ENCODE results near the gene BTF3. TPM values are rescaled to one million over a fixed set of nuclear protein-coding genes. Genes with fewer than 3 reads are reported as not detected.

Gene BTF3
- total and polyA plus RNA-seq, 2 experiments from 2014 or later = 506 to 1,148 TPM

DNA sequence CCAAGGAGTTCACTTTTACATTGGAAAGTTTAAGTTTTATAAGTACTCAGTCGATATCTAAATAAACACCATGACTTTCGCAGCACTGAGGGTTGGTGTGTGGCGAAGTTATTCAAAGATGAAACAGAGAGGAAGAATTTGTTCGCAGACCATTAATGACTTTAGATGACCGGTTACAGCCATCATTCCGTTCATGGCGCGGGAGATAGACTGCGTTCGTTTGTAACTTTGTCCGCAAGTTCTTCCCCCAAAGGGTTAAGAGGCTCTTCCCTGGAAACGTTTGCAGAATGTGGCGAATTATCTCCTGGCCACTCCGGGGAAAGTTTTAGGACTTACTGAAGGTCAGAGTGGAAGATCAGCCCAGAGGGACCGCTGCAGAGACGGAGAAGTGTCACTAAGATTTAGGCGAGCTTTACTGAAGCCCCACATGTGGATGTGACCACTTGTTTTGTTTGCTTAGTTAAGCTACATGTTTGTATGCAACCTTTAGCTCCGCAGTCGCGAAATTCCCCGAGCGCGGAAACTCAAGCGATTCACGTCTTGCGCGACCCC lies 47.5 kb upstream of the BTF3 start:
- Histone ChIP-seq H3K36me3 (ENCODE audit: insufficient read depth) (no peaks in the 10 kb centered on the region), H4K20me1 (replicated peaks; ENCODE audit: insufficient read depth) (peaks cover 7% of the 10 kb centered on the region; the same call in 1 of the 2 replicates), H3K27me3 (ENCODE audit: insufficient read depth) (peaks cover 77% of the 10 kb centered on the region), H3F3A (replicated peaks; ENCODE audit: low read depth) (peaks cover 10% of the 10 kb centered on the region; the same call in 1 of the 2 replicates), H3K4me2 (peak overlapping the region; percentile 78), H3K79me2 (replicated peaks; ENCODE audit: insufficient read depth) (no peaks in the 10 kb centered on the region), H3K27ac (ENCODE audit: low read depth) (no peak overlapping the region), H2AFZ (no peak overlapping the region), H3K4me3 (peak overlapping the region; percentile 51), H3K9me2 (ENCODE audit: insufficient read depth) (no peaks in the 10 kb centered on the region), H3K4me1 (ENCODE audit: insufficient read depth) (peaks cover 33% of the 10 kb centered on the region)
- H3K4me1 Mint-ChIP-seq = peaks cover 28% of the 10 kb centered on the region
- TF ChIP-seq ZNF114 (CRISPR knock-in tag; IDR thresholded peaks at IDR 0.05) (no peak), NANOG (IDR thresholded peaks at IDR 0.05; ENCODE audit: borderline replicate concordance) (0 out of 2 replicates have a peak, but pooled peaks have one; percentile 21), EZH2phosphoT487 (IDR thresholded peaks at IDR 0.05; ENCODE audit: unreplicated experiment) (peak; percentile 29), STAT1 (IDR thresholded peaks at IDR 0.05; ENCODE audit: unreplicated experiment) (no peak), POLR2AphosphoS5 (IDR thresholded peaks at IDR 0.05; ENCODE audit: low read depth) (no peak), CREB1 (CRISPR knock-in tag; IDR thresholded peaks at IDR 0.05; ENCODE audit: low read depth) (no peak), JUNB (IDR thresholded peaks at IDR 0.05; ENCODE audit: unreplicated experiment) (no peak), EZH2 (IDR thresholded peaks at IDR 0.05; ENCODE audit: low read depth, unreplicated experiment) (peak; percentile 98), ZNF331 (CRISPR knock-in tag; IDR thresholded peaks at IDR 0.05; ENCODE audit: low read depth) (no peak)
- TF ChIP-seq, protein P1, sequence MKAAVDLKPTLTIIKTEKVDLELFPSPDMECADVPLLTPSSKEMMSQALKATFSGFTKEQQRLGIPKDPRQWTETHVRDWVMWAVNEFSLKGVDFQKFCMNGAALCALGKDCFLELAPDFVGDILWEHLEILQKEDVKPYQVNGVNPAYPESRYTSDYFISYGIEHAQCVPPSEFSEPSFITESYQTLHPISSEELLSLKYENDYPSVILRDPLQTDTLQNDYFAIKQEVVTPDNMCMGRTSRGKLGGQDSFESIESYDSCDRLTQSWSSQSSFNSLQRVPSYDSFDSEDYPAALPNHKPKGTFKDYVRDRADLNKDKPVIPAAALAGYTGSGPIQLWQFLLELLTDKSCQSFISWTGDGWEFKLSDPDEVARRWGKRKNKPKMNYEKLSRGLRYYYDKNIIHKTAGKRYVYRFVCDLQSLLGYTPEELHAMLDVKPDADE (IDR thresholded peaks at IDR 0.05) = no peak
- TF ChIP-seq, protein P2, sequence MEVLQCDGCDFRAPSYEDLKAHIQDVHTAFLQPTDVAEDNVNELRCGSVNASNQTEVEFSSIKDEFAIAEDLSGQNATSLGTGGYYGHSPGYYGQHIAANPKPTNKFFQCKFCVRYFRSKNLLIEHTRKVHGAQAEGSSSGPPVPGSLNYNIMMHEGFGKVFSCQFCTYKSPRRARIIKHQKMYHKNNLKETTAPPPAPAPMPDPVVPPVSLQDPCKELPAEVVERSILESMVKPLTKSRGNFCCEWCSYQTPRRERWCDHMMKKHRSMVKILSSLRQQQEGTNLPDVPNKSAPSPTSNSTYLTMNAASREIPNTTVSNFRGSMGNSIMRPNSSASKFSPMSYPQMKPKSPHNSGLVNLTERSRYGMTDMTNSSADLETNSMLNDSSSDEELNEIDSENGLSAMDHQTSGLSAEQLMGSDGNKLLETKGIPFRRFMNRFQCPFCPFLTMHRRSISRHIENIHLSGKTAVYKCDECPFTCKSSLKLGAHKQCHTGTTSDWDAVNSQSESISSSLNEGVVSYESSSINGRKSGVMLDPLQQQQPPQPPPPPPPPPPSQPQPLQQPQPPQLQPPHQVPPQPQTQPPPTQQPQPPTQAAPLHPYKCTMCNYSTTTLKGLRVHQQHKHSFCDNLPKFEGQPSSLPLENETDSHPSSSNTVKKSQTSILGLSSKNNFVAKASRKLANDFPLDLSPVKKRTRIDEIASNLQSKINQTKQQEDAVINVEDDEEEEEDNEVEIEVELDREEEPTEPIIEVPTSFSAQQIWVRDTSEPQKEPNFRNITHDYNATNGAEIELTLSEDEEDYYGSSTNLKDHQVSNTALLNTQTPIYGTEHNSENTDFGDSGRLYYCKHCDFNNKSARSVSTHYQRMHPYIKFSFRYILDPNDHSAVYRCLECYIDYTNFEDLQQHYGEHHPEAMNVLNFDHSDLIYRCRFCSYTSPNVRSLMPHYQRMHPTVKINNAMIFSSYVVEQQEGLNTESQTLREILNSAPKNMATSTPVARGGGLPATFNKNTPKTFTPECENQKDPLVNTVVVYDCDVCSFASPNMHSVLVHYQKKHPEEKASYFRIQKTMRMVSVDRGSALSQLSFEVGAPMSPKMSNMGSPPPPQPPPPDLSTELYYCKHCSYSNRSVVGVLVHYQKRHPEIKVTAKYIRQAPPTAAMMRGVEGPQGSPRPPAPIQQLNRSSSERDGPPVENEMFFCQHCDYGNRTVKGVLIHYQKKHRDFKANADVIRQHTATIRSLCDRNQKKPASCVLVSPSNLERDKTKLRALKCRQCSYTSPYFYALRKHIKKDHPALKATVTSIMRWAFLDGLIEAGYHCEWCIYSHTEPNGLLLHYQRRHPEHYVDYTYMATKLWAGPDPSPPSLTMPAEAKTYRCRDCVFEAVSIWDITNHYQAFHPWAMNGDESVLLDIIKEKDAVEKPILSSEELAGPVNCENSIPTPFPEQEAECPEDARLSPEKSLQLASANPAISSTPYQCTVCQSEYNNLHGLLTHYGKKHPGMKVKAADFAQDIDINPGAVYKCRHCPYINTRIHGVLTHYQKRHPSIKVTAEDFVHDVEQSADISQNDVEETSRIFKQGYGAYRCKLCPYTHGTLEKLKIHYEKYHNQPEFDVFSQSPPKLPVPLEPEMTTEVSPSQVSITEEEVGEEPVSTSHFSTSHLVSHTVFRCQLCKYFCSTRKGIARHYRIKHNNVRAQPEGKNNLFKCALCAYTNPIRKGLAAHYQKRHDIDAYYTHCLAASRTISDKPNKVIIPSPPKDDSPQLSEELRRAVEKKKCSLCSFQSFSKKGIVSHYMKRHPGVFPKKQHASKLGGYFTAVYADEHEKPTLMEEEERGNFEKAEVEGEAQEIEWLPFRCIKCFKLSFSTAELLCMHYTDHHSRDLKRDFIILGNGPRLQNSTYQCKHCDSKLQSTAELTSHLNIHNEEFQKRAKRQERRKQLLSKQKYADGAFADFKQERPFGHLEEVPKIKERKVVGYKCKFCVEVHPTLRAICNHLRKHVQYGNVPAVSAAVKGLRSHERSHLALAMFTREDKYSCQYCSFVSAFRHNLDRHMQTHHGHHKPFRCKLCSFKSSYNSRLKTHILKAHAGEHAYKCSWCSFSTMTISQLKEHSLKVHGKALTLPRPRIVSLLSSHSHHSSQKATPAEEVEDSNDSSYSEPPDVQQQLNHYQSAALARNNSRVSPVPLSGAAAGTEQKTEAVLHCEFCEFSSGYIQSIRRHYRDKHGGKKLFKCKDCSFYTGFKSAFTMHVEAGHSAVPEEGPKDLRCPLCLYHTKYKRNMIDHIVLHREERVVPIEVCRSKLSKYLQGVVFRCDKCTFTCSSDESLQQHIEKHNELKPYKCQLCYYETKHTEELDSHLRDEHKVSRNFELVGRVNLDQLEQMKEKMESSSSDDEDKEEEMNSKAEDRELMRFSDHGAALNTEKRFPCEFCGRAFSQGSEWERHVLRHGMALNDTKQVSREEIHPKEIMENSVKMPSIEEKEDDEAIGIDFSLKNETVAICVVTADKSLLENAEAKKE (CRISPR knock-in tag; IDR thresholded peaks at IDR 0.05) = no peak
- TF ChIP-seq, protein P3, sequence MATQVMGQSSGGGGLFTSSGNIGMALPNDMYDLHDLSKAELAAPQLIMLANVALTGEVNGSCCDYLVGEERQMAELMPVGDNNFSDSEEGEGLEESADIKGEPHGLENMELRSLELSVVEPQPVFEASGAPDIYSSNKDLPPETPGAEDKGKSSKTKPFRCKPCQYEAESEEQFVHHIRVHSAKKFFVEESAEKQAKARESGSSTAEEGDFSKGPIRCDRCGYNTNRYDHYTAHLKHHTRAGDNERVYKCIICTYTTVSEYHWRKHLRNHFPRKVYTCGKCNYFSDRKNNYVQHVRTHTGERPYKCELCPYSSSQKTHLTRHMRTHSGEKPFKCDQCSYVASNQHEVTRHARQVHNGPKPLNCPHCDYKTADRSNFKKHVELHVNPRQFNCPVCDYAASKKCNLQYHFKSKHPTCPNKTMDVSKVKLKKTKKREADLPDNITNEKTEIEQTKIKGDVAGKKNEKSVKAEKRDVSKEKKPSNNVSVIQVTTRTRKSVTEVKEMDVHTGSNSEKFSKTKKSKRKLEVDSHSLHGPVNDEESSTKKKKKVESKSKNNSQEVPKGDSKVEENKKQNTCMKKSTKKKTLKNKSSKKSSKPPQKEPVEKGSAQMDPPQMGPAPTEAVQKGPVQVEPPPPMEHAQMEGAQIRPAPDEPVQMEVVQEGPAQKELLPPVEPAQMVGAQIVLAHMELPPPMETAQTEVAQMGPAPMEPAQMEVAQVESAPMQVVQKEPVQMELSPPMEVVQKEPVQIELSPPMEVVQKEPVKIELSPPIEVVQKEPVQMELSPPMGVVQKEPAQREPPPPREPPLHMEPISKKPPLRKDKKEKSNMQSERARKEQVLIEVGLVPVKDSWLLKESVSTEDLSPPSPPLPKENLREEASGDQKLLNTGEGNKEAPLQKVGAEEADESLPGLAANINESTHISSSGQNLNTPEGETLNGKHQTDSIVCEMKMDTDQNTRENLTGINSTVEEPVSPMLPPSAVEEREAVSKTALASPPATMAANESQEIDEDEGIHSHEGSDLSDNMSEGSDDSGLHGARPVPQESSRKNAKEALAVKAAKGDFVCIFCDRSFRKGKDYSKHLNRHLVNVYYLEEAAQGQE (IDR thresholded peaks at IDR 0.05; ENCODE audit: unreplicated experiment) = no peak
- no peaks in the 10 kb centered on the region; the same call in 2 of the 3 replicates for H3K36me3 Mint-ChIP-seq (ENCODE audit: low read depth)
- H3K9me3 Mint-ChIP-seq = no peaks in the 10 kb centered on the region; the same call in 2 of the 3 replicates
- peak overlapping the region; percentile 68 for H3K4me3 Mint-ChIP-seq
- peaks cover 67% of the 10 kb centered on the region for H3K27me3 Mint-ChIP-seq (ENCODE audit: insufficient read depth, low read depth, poor library complexity)
- H3K27ac Mint-ChIP-seq = no peak overlapping the region
- ATAC-seq (no peak), DNase-seq (ENCODE audit: low spot score) (peak; percentile 54)
